Glomerular visceral epithelial cell (primary cell): ENCODE results near the gene CCNL2.
"Not testable (repeated sequence)": the region's sequence is repeated elsewhere in the genome, so short reads cannot be mapped to it uniquely, and the experiment has no call there.

Experiments
- DNase-seq: peaks from one replicate; pipeline ENCODE4 v3.0.0-alpha.2; 2016; ENCODE audit errors: extremely low spot score

CCNL2 gene

GRCh38 chr1:1399872-1400575 lies 889 bp upstream of the CCNL2 start:
- DNase-seq, result peak; percentile 25

GRCh38 chr1:1398677-1399186 lies 403 bp downstream of the CCNL2 start:
- no peak for DNase-seq

GRCh38 chr1:1397839-1398523 lies 1.2 kb downstream of the CCNL2 start:
- no peak for DNase-seq

- no peak for DNase-seq
Measured at GRCh38 chr1:1395166-1395565, 4.0 kb downstream of the CCNL2 start.

GRCh38 chr1:1394116-1394515 lies 5.0 kb downstream of the CCNL2 start:
- DNase-seq, result no peak

- no peak for DNase-seq
Measured at GRCh38 chr1:1393428-1393827, 5.7 kb downstream of the CCNL2 start.

GRCh38 chr1:1393014-1393413 lies 6.1 kb downstream of the CCNL2 start:
- no peak for DNase-seq

- DNase-seq, result no peak
Measured at GRCh38 chr1:1391225-1391624, 7.9 kb downstream of the CCNL2 start.

GRCh38 chr1:1390675-1391074 lies 8.5 kb downstream of the CCNL2 start:
- DNase-seq, result no peak

- no peak for DNase-seq
Measured at GRCh38 chr1:1388078-1388472, 11.1 kb downstream of the CCNL2 start.

- no peak for DNase-seq
Measured at GRCh38 chr1:1387098-1388077, 11.7 kb downstream of the CCNL2 start.

- DNase-seq, result no peak
Measured at GRCh38 chr1:1385931-1386330, 13.2 kb downstream of the CCNL2 start.

- not testable (repeated sequence) for DNase-seq
Measured at GRCh38 chr1:1385339-1385738, 13.8 kb downstream of the CCNL2 start.

GRCh38 chr1:1381294-1381693 lies 17.8 kb downstream of the CCNL2 start:
- no peak for DNase-seq

GRCh38 chr1:1380860-1381259 lies 18.3 kb downstream of the CCNL2 start:
- DNase-seq, result no peak

- DNase-seq, result no peak
Measured at GRCh38 chr1:1377540-1378205, 21.5 kb downstream of the CCNL2 start.

- DNase-seq, result no peak
Measured at GRCh38 chr1:1376551-1377226, 22.4 kb downstream of the CCNL2 start.

- DNase-seq, result peak; percentile 100
Measured at GRCh38 chr1:1374929-1375662, 24.0 kb downstream of the CCNL2 start, which contains the start of gene AURKAIP1. Gene AURKAIP1 (minus strand): TSS chr1:1375207. CDS start chr1:1374756, 451 bp downstream.

GRCh38 chr1:1374589-1374928 lies 24.6 kb downstream of the CCNL2 start:
- no peak for DNase-seq
